Natural killer cell (primary cell): Measurements from ENCODE around the gene PEAK3. TPM values are rescaled to one million over a fixed set of nuclear protein-coding genes. Genes with fewer than 3 reads are reported as not detected.
A peak's percentile ranks its signal among the peaks of the same experiment; 100 is the strongest.

Experiments used
- ATAC-seq, 3 donors: fragments of 150-1000 bp in 2 of 3; fragments of 200-7000 bp in 1 of 3; cut with Tn5 transposase; 1 replicate in 1 of 3; 2 replicates in 2 of 3; pipeline ENCODE4 v1.10.0; 2021; ENCODE audit warnings: mild to moderate bottlenecking in 2 of 3, moderate library complexity in 2 of 3
- DNase-seq, 2 donors: peaks; one replicate each; pipeline versions ENCODE4 v3.0.0 to v3.0.0-alpha.2; 2013 to 2021; ENCODE audit warnings: mixed read lengths in 1 of 2
- H3K27ac ChIP-seq: one replicate; pipeline ENCODE4 v1.5.1; 2013; ENCODE audit warnings: mild to moderate bottlenecking, low read length
- H3K27me3 ChIP-seq: one replicate; pipeline ENCODE4 v1.6.1; 2013; ENCODE audit warnings: low read length; ENCODE audit not compliant: control insufficient read depth, insufficient read depth
- H3K36me3 ChIP-seq: one replicate; pipeline ENCODE4 v1.6.1; 2013; ENCODE audit warnings: low read length; ENCODE audit not compliant: control insufficient read depth, insufficient read depth
- H3K4me1 ChIP-seq: one replicate; pipeline ENCODE4 v1.6.1; 2013; ENCODE audit warnings: low read length; ENCODE audit not compliant: control insufficient read depth, insufficient read depth
- H3K4me3 ChIP-seq: one replicate; pipeline ENCODE4 v1.5.1; 2013; ENCODE audit warnings: low read length
- H3K9me3 ChIP-seq: one replicate; pipeline ENCODE4 v1.6.1; 2013; ENCODE audit warnings: low read length; ENCODE audit not compliant: control insufficient read depth, insufficient read depth
- H3K27ac Mint-ChIP-seq, 2 donors: one replicate each; pipeline ENCODE4 v1.8.0; 2022; ENCODE audit warnings: mild to moderate bottlenecking in 2 of 2, mixed read lengths in 2 of 2, moderate library complexity in 1 of 2
- H3K27me3 Mint-ChIP-seq, 2 donors: one replicate each; pipeline ENCODE4 v1.8.0; 2022; ENCODE audit warnings: low read depth in 2 of 2, mixed read lengths in 2 of 2
- H3K36me3 Mint-ChIP-seq: one replicate; pipeline ENCODE4 v1.8.0; 2022; ENCODE audit warnings: mixed read lengths
- H3K4me1 Mint-ChIP-seq, 2 donors: one replicate each; pipeline ENCODE4 v1.8.0; 2022; ENCODE audit warnings: mixed read lengths in 2 of 2
- H3K4me3 Mint-ChIP-seq: one replicate; pipeline ENCODE4 v1.8.0; 2022; ENCODE audit warnings: mild to moderate bottlenecking, moderate library complexity, mixed read lengths
- H3K9me3 Mint-ChIP-seq, 2 donors: one replicate each; pipeline ENCODE4 v1.8.0; 2022; ENCODE audit warnings: mixed read lengths in 2 of 2
- WGBS: methylation state at CpG from one replicate; pipeline ENCODE4 v1.1.7; 2013; ENCODE audit warnings: missing lambda C conversion rate; ENCODE audit not compliant: insufficient coverage; 5-methylcytosine and 5-hydroxymethylcytosine counted together
- intact Hi-C: fragments of 100-400 bp; cut with micrococcal nuclease; formaldehyde crosslinking; loops from one replicate; pipeline ENCODE4 v1.14.2; 2022
- total RNA-seq, 4 donors: library from RNA; stranded (reverse); fragments of 120-200 nt in 1 of 4; gene quantifications; one replicate each; pipeline versions ENCODE4 v1.2.3 to v1.2.4, GENCODE V29; 2013 to 2022
- TF ChIP-seq, protein P1 (sequence below): fragments of 200-600 bp; IDR thresholded peaks from one replicate; pipeline ENCODE4 v1.8.0; 2022; ENCODE audit warnings: antibody characterized with exemption

The PEAK3 gene
- total RNA-seq, 3 donors from 2014 or later (not counting 1 experiment from before 2014, with no cell fraction given), result 5.7 to 9.5 (median 8.4) TPM

DNA sequence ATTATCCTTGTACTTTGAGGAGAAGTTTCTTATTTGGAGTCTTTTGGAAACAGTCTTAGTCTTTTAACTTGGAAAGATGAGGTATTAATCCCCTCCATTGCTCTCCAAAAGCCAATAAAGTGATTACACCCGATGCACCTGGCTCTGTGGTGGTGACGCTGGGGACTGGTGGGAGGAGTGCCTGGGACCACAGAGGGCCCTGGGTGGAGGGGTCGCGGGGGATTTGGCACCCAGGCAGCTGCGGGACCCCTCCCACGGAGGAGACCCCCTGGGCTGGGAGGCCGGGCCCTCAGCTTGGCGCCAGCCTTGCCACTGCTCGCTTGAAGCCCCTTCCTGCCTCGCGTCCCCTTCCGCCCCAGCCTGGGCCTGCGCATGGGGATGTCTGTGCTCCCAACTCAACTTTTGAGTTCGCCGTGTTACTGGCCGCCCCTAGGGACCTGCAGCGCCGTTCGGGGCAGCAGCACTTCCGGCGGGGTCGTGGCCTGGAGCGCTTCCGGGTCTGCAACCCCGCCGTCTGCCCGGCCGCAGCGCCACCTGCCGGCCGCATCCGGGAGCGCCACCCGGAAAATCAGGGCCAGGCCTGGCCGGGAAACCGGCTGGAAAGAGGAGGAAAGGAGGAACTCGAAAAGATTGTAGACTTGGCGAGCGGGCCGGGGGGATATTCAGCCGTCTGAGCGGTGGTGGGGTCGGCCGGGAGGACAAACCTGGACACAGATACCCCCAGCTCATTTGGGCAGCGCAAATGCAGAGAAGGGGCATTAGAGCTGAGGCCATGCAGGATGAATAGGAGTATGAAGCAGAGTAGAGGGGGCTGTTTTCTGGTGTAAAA is 8.4 kb downstream of the PEAK3 start:
- Histone ChIP-seq H3K9me3 (no peaks in the 10 kb centered on the region), H3K36me3 (peaks cover 20% of the 10 kb centered on the region), H3K4me3 (peak overlapping the region; percentile 1), H3K4me1 (peaks cover 48% of the 10 kb centered on the region), H3K27me3 (no peaks in the 10 kb centered on the region), H3K27ac (peak overlapping the region; percentile 48)
- H3K4me1 Mint-ChIP-seq, result peaks cover 26 to 60% of the 10 kb centered on the region in 2 donors
- DNase-seq (peak; percentile 82 to 88), ATAC-seq (peak; percentile 19 to 38 (median 23))
- intact Hi-C loops, result loop anchor here (1.0 to 10.0 kb wide), 3 partner anchors 37 to 117 kb away; partner anchors contain the start of genes LSM7, PLEKHJ1, SF3A2 and SPPL2B
- no peaks in the 10 kb centered on the region for H3K36me3 Mint-ChIP-seq
- H3K27me3 Mint-ChIP-seq, result no peaks in the 10 kb centered on the region
- no peaks in the 10 kb centered on the region for H3K9me3 Mint-ChIP-seq
- TF ChIP-seq, protein P1, sequence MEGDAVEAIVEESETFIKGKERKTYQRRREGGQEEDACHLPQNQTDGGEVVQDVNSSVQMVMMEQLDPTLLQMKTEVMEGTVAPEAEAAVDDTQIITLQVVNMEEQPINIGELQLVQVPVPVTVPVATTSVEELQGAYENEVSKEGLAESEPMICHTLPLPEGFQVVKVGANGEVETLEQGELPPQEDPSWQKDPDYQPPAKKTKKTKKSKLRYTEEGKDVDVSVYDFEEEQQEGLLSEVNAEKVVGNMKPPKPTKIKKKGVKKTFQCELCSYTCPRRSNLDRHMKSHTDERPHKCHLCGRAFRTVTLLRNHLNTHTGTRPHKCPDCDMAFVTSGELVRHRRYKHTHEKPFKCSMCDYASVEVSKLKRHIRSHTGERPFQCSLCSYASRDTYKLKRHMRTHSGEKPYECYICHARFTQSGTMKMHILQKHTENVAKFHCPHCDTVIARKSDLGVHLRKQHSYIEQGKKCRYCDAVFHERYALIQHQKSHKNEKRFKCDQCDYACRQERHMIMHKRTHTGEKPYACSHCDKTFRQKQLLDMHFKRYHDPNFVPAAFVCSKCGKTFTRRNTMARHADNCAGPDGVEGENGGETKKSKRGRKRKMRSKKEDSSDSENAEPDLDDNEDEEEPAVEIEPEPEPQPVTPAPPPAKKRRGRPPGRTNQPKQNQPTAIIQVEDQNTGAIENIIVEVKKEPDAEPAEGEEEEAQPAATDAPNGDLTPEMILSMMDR, result peak; percentile 98
- peak overlapping the region; percentile 75 for H3K4me3 Mint-ChIP-seq
- WGBS, result 13% methylated on average over 45 of the region's 45 CpGs
- peak overlapping the region; percentile 87 to 97 for H3K27ac Mint-ChIP-seq

DNA sequence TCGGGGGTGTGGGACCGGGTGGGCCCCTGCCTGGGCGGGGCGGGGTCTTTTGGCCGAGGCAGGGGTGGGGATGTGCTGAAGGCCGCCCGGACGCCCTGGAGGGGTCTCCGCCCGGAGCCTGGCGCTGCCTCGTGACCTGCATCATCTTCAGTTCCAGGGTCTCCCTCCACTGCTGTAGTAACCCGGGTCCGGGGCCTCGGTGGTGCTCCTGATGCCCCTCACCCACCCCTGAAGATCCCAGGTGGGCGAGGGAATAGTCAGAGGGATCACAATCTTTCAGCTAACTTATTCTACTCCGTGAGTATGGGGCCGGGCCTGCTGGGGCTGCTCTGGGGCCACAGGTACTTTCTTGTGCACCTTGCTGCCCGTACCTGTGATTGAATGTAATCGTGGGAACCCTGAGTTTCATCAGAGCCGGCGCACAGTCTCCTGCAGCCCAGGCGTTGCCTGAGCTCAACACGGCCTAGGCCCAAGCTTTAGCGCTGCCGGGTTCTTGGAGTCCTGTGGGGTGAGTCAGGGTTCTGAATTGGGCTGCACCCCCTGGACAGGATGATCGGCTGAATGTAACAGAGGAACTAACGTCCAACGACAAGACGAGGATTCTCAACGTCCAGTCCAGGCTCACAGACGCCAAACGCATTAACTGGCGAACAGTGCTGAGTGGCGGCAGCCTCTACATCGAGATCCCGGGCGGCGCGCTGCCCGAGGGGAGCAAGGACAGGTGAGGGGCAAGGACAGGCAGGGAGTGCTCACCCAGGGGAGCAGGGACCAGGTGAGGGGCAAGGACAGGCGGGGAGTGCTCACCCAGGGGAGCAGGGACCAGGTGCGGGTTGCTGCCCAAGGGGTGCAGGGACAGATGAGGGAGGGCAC is 10.5 kb downstream of the PEAK3 start:
- TF ChIP-seq, protein P1, result no peak
- no peaks in the 10 kb centered on the region for H3K9me3 ChIP-seq
- ATAC-seq, result no peak
- no peaks in the 10 kb centered on the region for H3K27me3 ChIP-seq
- intact Hi-C loops, result loop anchor here (2.0 to 10.0 kb wide), 2 partner anchors 53 to 115 kb away; partner anchors contain the start of genes LSM7 and SPPL2B
- H3K4me1 ChIP-seq, result peaks cover 54% of the 10 kb centered on the region
- H3K36me3 ChIP-seq, result peaks cover 20% of the 10 kb centered on the region
- peaks cover 20 to 52% of the 10 kb centered on the region in 2 donors for H3K4me1 Mint-ChIP-seq
- H3K4me3 Mint-ChIP-seq, result peak overlapping the region; percentile 90
- peak overlapping the region; percentile 87 to 97 for H3K27ac Mint-ChIP-seq
- peak overlapping the region; percentile 89 for H3K27ac ChIP-seq
- 27% methylated on average over 43 of the region's 43 CpGs for WGBS
- peak in 1 of 2 donors; percentile 54 for DNase-seq
- H3K9me3 Mint-ChIP-seq, result no peaks in the 10 kb centered on the region
- H3K4me3 ChIP-seq, result peak overlapping the region; percentile 97
- no peaks in the 10 kb centered on the region for H3K36me3 Mint-ChIP-seq
- no peaks in the 10 kb centered on the region for H3K27me3 Mint-ChIP-seq

DNA sequence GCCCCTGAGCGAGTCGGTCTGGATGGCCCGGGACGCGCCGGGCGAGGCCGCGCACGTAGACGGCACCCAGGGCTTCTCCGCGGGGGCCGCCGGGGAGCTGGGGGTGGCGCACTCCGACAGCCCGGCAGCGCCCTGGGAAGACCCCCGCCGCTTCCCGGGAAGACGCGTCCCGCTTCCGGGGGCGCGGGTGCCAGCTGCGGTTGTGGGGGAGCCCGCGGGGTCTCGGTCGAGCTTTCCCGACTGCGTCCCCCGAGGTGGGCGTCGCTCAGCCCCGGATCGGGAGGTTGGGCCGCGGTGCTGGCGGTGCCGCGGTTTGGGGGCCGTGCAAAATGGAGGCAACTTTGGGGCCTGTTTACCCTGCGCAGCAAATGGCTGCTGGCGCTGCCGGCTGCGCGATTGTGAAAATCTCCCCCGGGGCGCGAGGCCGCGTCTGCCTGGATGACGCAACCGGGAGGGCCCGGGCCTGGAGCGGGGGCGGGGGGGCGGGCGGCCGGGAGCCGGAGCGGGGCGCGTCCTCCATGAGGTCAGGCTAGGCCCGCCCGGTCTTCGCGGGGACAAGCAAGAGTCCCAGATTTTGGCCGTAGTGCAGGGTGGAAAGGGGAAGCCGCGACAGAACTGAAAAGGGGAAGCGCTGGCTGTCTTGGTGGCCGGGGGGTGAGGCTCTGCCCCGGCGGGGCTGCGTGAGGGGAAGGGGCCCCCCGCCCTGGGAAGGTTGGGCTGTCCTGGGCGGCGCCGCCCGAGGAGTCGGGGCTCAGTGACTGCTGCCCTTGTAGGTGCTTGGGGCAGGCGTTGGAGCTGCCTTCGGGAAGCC is 11.3 kb downstream of the PEAK3 start:
- Histone ChIP-seq H3K4me3 (peak overlapping the region; percentile 97), H3K27ac (peak overlapping the region; percentile 89), H3K9me3 (no peaks in the 10 kb centered on the region), H3K4me1 (peaks cover 58% of the 10 kb centered on the region), H3K27me3 (no peaks in the 10 kb centered on the region), H3K36me3 (peaks cover 20% of the 10 kb centered on the region)
- Mint-ChIP-seq H3K4me1 (peaks cover 20 to 52% of the 10 kb centered on the region in 2 donors), H3K27ac (peak overlapping the region; percentile 87 to 97), H3K36me3 (no peaks in the 10 kb centered on the region), H3K4me3 (peak overlapping the region; percentile 90), H3K9me3 (no peaks in the 10 kb centered on the region), H3K27me3 (no peaks in the 10 kb centered on the region)
- WGBS, result under 1% methylated on average over 88 of the region's 88 CpGs
- ATAC-seq (peak; percentile 25 to 31 (median 26)), DNase-seq (peak; percentile 70 to 87)
- TF ChIP-seq, protein P1, result no peak
- intact Hi-C loops, result loop anchor here (10.0 kb wide), 1 partner anchor 54 kb away; the partner anchor contains the start of genes LSM7 and SPPL2B
